Neural cell (in vitro differentiated cells): ENCODE measurements around the gene PRSS21. TPM values are rescaled to one million over a fixed set of nuclear protein-coding genes. Genes with fewer than 3 reads are reported as not detected.

Experiments used
- H2AFZ ChIP-seq: fragments of 200-600, 300-800 bp; sonication (generic), shearing (Covaris generic); 2 replicates; pipeline ENCODE4 v1.6.0; 2014; ENCODE audit warnings: low read depth, mild to moderate bottlenecking, antibody characterized with exemption, low read length, moderate library complexity
- H3F3A ChIP-seq: fragments of 200-600 bp; shearing (Covaris generic); 2 replicates; pipeline ENCODE4 v1.6.1; 2016; ENCODE audit warnings: mild to moderate bottlenecking, moderate library complexity, mixed read lengths, antibody characterized with exemption, low read length; ENCODE audit not compliant: insufficient read depth, poor library complexity, severe bottlenecking
- H3K27ac ChIP-seq: fragments of 200-600, 300-800 bp; sonication (generic), shearing (Covaris generic); 2 replicates; pipeline ENCODE4 v1.5.1; 2014; ENCODE audit warnings: mild to moderate bottlenecking, low read length, moderate library complexity
- H3K27me3 ChIP-seq: fragments of 300-800, 200-600 bp; sonication (generic), shearing (Covaris generic); 2 replicates; pipeline ENCODE4 v1.6.0; 2014; ENCODE audit warnings: mild to moderate bottlenecking, low read depth, low read length, moderate library complexity; ENCODE audit not compliant: insufficient read depth
- H3K36me3 ChIP-seq: fragments of 300-800, 200-600 bp; sonication (generic), shearing (Covaris generic); 2 replicates; pipeline ENCODE4 v1.5.1; 2014; ENCODE audit warnings: mild to moderate bottlenecking, antibody characterized with exemption, low read length, moderate library complexity; ENCODE audit not compliant: insufficient read depth
- H3K4me2 ChIP-seq: fragments of 300-800, 200-600 bp; sonication (generic), shearing (Covaris generic); 2 replicates; pipeline ENCODE4 v1.6.0; 2014; ENCODE audit warnings: mild to moderate bottlenecking, low read length
- H3K4me3 ChIP-seq: fragments of 300-800, 200-600 bp; sonication (generic), shearing (Covaris generic); 2 replicates; pipeline ENCODE4 v1.5.1; 2014; ENCODE audit warnings: mild to moderate bottlenecking, low read length, moderate library complexity
- H3K79me2 ChIP-seq: fragments of 200-600 bp; shearing (Covaris generic); replicated peaks from 2 replicates; pipeline ENCODE4 v1.6.0; 2014; ENCODE audit warnings: mild to moderate bottlenecking, low read length, moderate library complexity; ENCODE audit not compliant: insufficient read depth
- H3K9ac ChIP-seq: fragments of 300-800, 200-600 bp; sonication (generic), shearing (Covaris generic); 2 replicates; pipeline ENCODE4 v1.6.1; 2016; ENCODE audit warnings: mild to moderate bottlenecking, low read length, mixed read lengths
- H3K9me2 ChIP-seq: fragments of 200-600 bp; shearing (Covaris generic); 2 replicates; pipeline ENCODE4 v1.6.1; 2016; ENCODE audit warnings: mild to moderate bottlenecking, low read length, mixed read lengths; ENCODE audit not compliant: insufficient read depth
- H3K9me3 ChIP-seq: fragments of 200-600, 300-800 bp; sonication (generic), shearing (Covaris generic); 2 replicates; pipeline ENCODE4 v1.6.1; 2016; ENCODE audit warnings: mild to moderate bottlenecking, mixed run types, low read length, moderate library complexity, mixed read lengths
- H4K20me1 ChIP-seq: fragments of 200-600 bp; shearing (Covaris generic); 2 replicates; pipeline ENCODE4 v1.6.1; 2016; ENCODE audit warnings: mild to moderate bottlenecking, mixed run types; ENCODE audit not compliant: insufficient read depth
- EP300 ChIP-seq: fragments of 450-650 bp; conservative IDR thresholded peaks from 2 replicates; pipeline ENCODE4 v1.6.1; 2014; ENCODE audit warnings: antibody characterized with exemption, mild to moderate bottlenecking, moderate library complexity; ENCODE audit not compliant: poor library complexity, severe bottlenecking
- EZH2 ChIP-seq: fragments of 200-600, 300-800 bp; shearing (Covaris generic), sonication (generic); IDR thresholded peaks from 2 replicates; pipeline ENCODE4 v1.6.1; 2014; ENCODE audit warnings: antibody characterized with exemption, low read length, borderline replicate concordance, mild to moderate bottlenecking; ENCODE audit not compliant: insufficient read depth, poor library complexity, severe bottlenecking
- POLR2AphosphoS5 ChIP-seq: IDR thresholded peaks from 2 replicates; pipeline ENCODE4 v1.6.1; 2012
- RAD21 ChIP-seq: fragments of 450-650 bp; conservative IDR thresholded peaks from 2 replicates; pipeline ENCODE4 v1.6.1; 2014; ENCODE audit warnings: antibody characterized with exemption, mild to moderate bottlenecking, moderate library complexity
- SMC3 ChIP-seq: fragments of 450-650 bp; conservative IDR thresholded peaks from 2 replicates; pipeline ENCODE4 v1.6.1; 2014; ENCODE audit warnings: antibody characterized with exemption, mild to moderate bottlenecking, moderate library complexity; ENCODE audit not compliant: poor library complexity
- TAF1 ChIP-seq: IDR thresholded peaks from 2 replicates; pipeline ENCODE4 v1.6.1; 2012; ENCODE audit warnings: low read depth
- polyA minus RNA-seq: library from RNA; depleted of rRNA, polyadenylated mRNA; stranded (reverse); fragments of >200 nt; gene quantifications from 2 replicates; pipeline ENCODE4 v1.2.3, GENCODE V29; 2014
- polyA plus RNA-seq: library from polyadenylated mRNA; depleted of rRNA; stranded (reverse); fragments of >200 nt; gene quantifications from 2 replicates; pipeline ENCODE4 v1.2.3, GENCODE V29; 2014
- TF ChIP-seq, protein P1 (sequence below): IDR thresholded peaks from 2 replicates; pipeline ENCODE4 v1.6.1; 2012; ENCODE audit warnings: borderline replicate concordance
- TF ChIP-seq, protein P2 (sequence below): fragments of 450-650 bp; IDR thresholded peaks from 2 replicates; pipeline ENCODE4 v1.5.1; 2014; ENCODE audit warnings: antibody characterized with exemption, mild to moderate bottlenecking, moderate library complexity; ENCODE audit not compliant: poor library complexity, severe bottlenecking

The PRSS21 gene, protein sequence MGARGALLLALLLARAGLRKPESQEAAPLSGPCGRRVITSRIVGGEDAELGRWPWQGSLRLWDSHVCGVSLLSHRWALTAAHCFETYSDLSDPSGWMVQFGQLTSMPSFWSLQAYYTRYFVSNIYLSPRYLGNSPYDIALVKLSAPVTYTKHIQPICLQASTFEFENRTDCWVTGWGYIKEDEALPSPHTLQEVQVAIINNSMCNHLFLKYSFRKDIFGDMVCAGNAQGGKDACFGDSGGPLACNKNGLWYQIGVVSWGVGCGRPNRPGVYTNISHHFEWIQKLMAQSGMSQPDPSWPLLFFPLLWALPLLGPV
- polyA plus RNA-seq (not detected in 2 replicates), polyA minus RNA-seq (not detected in 2 replicates)

DNA sequence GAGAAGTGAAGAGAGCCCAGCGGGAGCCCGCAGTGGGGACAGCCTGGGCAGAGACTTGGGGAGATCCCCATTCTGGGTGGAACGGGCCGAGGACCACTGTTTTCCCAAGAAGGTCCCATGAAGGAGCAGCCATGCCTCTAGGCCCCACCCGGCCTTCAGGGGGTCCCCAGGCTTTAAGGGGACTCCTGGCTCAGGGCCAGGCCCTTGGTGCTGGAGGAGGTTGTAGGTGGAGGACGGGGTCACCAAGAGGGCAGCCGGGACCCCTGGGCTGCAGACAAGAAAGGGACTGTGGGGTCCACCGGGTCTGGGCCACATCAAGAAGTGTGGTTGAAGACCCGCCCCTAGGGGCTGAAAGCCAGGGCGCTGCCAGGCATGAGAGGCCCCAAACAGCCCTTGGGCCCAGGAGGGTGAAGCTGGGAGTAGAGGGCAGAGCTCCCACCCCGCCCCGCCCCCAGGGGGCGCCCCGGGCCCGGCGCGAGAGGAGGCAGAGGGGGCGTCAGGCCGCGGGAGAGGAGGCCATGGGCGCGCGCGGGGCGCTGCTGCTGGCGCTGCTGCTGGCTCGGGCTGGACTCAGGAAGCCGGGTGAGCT, at the start of gene PRSS21:
PRSS21 (plus strand) TSS at position 487 of the 589 bp plus-strand sequence; CDS start at position 519, 32 bp downstream.
- no peaks in the 10 kb centered on the region for H3K36me3 ChIP-seq
- H3K9ac ChIP-seq = no peak within 1 kb of the TSS
- H3K9me2 ChIP-seq = no peaks in the 10 kb centered on the region
- H3K79me2 ChIP-seq = no peaks in the 10 kb centered on the region
- H3K27me3 ChIP-seq = no peaks in the 10 kb centered on the region
- no peaks in the 10 kb centered on the region for H4K20me1 ChIP-seq
- no peak within 1 kb of the TSS for H3K4me2 ChIP-seq
- H3K9me3 ChIP-seq = no peaks in the 10 kb centered on the region
- no peak within 1 kb of the TSS for H2AFZ ChIP-seq
- no peak within 1 kb of the TSS for H3K4me3 ChIP-seq
- no peak within 1 kb of the TSS for H3K27ac ChIP-seq
- H3F3A ChIP-seq = no peaks in the 10 kb centered on the region
- TF ChIP-seq RAD21 = no peak
- no peak for TF ChIP-seq EP300
- no peak for TF ChIP-seq SMC3

DNA sequence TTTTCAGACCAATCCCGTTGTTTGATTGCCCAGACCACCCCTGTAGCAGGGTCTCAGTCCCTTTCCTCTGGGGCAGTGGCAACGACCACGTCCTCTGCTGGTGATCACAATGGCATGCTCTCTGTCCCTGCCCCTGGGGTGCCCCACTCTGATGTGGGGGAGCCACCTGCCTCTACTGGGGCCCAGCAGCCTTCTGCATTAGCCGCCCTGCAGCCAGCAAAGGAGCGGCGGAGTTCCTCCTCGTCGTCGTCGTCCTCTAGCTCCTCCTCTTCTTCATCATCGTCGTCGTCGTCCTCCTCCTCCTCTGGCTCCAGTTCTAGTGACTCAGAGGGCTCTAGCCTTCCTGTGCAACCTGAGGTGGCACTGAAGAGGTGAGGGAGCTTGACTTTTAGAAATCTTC, 49.1 kb upstream of the PRSS21 start:
- TF ChIP-seq, protein P1, sequence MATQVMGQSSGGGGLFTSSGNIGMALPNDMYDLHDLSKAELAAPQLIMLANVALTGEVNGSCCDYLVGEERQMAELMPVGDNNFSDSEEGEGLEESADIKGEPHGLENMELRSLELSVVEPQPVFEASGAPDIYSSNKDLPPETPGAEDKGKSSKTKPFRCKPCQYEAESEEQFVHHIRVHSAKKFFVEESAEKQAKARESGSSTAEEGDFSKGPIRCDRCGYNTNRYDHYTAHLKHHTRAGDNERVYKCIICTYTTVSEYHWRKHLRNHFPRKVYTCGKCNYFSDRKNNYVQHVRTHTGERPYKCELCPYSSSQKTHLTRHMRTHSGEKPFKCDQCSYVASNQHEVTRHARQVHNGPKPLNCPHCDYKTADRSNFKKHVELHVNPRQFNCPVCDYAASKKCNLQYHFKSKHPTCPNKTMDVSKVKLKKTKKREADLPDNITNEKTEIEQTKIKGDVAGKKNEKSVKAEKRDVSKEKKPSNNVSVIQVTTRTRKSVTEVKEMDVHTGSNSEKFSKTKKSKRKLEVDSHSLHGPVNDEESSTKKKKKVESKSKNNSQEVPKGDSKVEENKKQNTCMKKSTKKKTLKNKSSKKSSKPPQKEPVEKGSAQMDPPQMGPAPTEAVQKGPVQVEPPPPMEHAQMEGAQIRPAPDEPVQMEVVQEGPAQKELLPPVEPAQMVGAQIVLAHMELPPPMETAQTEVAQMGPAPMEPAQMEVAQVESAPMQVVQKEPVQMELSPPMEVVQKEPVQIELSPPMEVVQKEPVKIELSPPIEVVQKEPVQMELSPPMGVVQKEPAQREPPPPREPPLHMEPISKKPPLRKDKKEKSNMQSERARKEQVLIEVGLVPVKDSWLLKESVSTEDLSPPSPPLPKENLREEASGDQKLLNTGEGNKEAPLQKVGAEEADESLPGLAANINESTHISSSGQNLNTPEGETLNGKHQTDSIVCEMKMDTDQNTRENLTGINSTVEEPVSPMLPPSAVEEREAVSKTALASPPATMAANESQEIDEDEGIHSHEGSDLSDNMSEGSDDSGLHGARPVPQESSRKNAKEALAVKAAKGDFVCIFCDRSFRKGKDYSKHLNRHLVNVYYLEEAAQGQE = no peak
- no peak for TF ChIP-seq EP300
- no peak for TF ChIP-seq POLR2AphosphoS5
- no peak for TF ChIP-seq EZH2
- TF ChIP-seq, protein P2, sequence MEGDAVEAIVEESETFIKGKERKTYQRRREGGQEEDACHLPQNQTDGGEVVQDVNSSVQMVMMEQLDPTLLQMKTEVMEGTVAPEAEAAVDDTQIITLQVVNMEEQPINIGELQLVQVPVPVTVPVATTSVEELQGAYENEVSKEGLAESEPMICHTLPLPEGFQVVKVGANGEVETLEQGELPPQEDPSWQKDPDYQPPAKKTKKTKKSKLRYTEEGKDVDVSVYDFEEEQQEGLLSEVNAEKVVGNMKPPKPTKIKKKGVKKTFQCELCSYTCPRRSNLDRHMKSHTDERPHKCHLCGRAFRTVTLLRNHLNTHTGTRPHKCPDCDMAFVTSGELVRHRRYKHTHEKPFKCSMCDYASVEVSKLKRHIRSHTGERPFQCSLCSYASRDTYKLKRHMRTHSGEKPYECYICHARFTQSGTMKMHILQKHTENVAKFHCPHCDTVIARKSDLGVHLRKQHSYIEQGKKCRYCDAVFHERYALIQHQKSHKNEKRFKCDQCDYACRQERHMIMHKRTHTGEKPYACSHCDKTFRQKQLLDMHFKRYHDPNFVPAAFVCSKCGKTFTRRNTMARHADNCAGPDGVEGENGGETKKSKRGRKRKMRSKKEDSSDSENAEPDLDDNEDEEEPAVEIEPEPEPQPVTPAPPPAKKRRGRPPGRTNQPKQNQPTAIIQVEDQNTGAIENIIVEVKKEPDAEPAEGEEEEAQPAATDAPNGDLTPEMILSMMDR = no peak
- no peak for TF ChIP-seq TAF1
- Histone ChIP-seq H2AFZ (no peak overlapping the region), H3K27ac (no peak overlapping the region), H3K4me2 (no peak overlapping the region), H3K9ac (no peak overlapping the region), H4K20me1 (no peaks in the 10 kb centered on the region), H3F3A (no peaks in the 10 kb centered on the region), H3K9me3 (peaks cover 19% of the 10 kb centered on the region), H3K4me3 (no peak overlapping the region), H3K9me2 (no peaks in the 10 kb centered on the region), H3K36me3 (peaks cover 44% of the 10 kb centered on the region), H3K27me3 (no peaks in the 10 kb centered on the region), H3K79me2 (peaks cover 12% of the 10 kb centered on the region)
